HG03103 (cell line): ENCODE results near the gene FAF1.
"Not testable (repeated sequence)": the region's sequence is repeated elsewhere in the genome, so short reads cannot be mapped to it uniquely, and the experiment has no call there.

Experiments used
- ATAC-seq: cut with Tn5 transposase; IDR thresholded peaks from one replicate; pipeline ENCODE4 v1.9.1; 2021; ENCODE audit warnings: low read depth; ENCODE audit not compliant: unreplicated experiment

FAF1 gene

GRCh38 chr1:50808296-50808695 lies 151.8 kb downstream of the FAF1 start:
- ATAC-seq: no peak

GRCh38 chr1:50796272-50796671 lies 163.8 kb downstream of the FAF1 start:
- no peak for ATAC-seq

DNA sequence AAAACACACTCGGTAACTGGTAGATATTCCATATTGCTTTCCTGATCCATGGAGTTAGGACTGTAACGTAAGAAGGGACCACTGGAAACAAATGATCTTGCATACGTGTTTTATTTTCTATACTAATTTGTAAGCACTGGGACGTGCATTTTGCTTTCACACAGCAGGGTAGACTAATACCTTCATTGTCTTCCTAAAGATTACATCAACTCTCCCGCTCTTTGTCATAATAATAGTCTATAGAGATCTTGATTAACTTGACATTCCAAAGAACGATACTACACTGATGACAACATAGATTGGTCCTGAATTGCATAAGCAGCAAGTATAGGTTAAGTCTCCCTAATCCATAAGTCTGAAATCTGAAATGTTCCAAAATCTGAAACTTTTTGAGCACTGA lies 166.5 kb downstream of the FAF1 start:
- ATAC-seq: no peak

DNA sequence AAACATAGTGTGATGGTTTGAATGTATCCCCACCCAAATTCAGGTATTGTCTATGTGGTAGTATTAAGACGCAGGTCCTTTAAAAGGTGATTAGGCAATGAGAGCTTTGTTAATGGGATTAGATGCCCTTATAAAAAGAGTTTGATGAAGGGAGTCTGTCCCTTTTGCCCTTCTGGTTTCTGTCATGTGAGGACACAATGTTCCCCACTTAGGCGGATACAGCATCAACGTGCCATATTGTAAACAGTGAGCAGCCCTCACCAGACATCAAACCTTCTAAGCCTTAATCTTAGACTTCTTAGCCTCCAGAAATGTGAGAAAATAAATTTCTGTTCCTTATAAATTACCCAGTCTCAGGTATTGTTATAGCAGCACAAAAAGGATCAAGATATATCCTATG lies 172.8 kb downstream of the FAF1 start:
- no peak for ATAC-seq

- ATAC-seq: no peak
Measured at GRCh38 chr1:50783286-50783685, 176.8 kb downstream of the FAF1 start.

- ATAC-seq: no peak
Measured at GRCh38 chr1:50780797-50781196, 179.3 kb downstream of the FAF1 start.

GRCh38 chr1:50779801-50780200 lies 180.3 kb downstream of the FAF1 start:
- no peak for ATAC-seq

DNA sequence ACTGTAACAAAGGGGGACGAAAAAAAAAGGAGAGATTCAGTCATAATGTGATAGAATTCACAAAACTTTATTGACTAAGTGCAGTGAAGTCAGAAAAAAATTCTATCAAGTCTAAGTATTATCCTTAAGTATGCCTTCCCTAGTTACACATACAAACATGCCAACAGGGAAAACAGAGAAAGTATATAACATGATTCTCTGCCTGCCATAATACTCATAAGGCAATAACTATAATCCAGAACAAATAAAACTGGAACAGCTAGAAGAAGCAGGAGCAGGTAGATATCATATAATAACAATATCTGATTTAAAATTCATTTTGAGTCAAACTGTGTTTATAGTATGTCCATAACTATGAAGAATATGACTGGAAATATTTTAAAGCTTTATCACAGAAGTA lies 184.3 kb downstream of the FAF1 start:
- no peak for ATAC-seq

DNA sequence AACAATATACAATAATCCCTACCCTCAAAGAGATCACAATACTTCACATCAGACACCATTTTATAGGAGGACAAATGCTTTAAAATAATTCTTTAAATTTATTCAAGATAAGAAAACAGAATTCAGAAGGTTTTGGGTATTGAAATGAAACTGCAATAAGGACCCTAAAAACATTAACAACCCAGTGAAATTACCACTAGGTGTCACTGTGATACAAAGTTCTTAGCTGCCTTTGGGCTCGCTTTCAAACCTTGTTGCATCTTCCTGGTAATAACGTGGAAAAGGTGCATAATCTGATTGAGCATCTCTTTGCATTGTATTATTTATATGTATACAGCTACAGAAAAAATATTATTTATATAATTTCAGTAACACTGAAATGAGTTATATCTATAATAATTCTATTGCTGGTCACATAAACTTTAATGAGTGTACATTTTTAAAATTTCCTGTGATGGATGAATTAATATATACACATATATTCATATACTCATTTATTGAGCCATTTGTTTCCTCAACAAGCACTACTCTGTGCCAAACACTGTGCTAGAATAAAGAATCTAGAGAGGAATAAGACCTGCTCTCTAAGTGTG lies 185.2 kb downstream of the FAF1 start:
- no peak for ATAC-seq

DNA sequence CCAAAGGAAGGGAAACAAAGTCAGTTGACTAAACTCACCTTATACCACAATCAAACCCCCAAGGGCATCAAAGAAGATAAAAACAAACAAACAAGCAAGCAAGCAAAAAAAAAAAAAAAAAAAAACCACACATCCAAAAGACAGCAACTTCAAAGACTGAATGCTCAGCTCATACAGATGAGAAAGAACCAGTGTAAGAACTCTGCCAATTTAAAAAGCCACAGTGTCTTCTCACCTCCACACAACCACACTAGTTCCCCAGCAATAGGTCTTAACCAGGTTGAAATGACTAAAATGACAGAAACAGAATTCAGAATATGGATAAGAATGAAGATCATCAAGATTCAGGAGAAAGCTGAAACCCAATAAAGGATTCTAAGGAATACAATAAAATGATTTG lies 193.4 kb downstream of the FAF1 start:
- no peak for ATAC-seq

- not testable (repeated sequence) for ATAC-seq
Measured at GRCh38 chr1:50756543-50756942, 203.5 kb downstream of the FAF1 start.

- ATAC-seq: not testable (repeated sequence)
Measured at GRCh38 chr1:50754764-50755163, 205.3 kb downstream of the FAF1 start.

DNA sequence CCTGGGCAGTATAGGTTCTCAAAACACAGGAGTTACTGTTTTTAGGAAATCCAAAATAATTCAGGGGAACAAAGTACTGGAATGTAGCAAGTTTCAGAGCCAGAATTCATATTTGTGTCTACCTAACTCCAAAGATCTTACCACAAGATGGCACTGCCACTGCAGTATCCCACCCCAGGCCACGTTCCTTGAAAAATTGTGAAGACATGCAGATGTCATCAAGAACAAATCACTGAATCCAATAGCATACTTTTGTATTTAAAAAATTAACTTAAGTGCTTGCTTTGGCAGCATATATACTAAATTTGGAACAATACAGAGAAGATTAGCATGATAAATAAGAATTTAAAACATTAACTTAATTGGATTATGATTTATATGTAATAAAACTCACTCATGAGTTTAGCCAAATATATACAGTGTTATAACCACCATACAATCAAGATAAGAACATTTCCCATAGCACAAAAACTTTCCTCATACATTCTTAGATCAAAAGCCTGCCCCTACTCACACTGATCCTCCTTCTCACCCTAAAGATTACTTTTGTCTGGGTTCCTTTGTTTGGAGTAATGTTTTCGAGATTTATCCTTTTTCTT lies 209.9 kb downstream of the FAF1 start:
- ATAC-seq: no peak

DNA sequence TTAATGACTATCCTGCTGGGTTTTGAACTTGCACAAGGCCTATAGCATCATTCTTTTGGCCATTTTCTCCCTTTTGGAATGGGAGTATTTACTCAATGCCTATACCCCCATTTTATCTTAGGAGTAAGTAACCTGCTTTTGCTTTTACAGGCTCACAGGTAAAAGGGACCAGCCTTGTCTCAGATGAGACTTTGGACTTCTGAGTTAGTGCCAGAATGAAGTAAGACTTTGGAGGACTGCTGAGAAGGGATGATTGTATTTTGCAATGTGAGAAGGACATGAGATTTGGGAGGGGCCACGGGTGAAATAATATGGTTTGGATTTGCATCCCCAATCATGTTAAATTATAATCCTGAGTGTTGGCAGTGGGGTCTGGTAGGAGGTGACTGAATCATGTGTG lies 212.7 kb downstream of the FAF1 start:
- no peak for ATAC-seq

GRCh38 chr1:50742523-50742922 lies 217.5 kb downstream of the FAF1 start:
- ATAC-seq: no peak

DNA sequence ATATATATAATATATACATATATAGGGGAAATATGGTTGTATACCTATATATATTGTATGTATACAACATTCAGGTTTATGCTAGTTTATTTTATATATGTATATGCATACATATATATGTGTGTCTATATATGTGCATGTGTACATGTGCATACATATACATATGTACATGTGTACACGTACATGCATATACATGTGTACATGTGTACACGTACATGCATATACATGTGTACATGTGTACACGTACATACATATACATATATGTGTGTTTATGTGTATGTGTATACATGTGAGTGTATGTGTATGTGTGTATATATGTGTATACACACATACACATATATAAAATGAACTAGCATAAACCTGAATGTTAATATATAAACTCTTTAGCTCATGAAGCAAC lies 220.9 kb downstream of the FAF1 start:
- ATAC-seq: no peak

DNA sequence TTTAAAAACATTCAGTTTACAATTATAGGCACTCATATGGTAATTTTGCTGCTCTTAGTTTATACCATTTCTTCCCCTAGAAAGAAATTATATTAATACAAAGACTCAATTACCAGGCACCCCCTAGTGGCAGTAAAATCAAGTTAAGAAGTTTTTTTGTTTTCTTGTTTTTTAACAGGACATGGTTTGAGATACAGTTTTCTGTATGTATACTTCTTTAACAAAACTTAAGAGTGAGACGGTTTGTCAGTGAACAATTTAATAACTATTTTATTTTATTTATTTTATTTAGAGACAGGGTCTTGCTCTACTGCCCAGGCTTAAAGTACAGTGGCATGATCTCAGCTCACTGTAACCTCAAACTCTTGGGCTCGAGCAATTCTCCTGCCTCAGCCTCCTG lies 224.6 kb downstream of the FAF1 start:
- no peak for ATAC-seq

DNA sequence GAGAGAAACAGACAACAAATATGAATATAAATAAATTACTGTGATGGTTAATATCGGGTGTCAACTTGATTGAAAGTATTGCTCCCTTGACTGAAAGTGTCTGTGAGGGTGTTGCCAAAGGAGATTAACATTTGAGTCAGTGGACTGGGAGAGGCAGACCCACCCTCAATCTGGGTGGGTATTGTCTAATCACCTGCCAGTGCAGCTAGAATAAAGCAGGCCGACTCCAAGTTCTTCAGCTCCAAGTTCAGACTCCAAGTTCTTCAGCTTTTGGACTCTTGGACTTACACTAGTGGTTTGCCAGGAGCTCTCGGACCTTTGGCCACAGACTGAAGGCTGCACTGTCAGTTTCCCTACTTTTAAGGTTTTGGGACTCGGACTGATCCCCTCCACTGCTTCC lies 232.5 kb downstream of the FAF1 start:
- not testable (repeated sequence) for ATAC-seq

DNA sequence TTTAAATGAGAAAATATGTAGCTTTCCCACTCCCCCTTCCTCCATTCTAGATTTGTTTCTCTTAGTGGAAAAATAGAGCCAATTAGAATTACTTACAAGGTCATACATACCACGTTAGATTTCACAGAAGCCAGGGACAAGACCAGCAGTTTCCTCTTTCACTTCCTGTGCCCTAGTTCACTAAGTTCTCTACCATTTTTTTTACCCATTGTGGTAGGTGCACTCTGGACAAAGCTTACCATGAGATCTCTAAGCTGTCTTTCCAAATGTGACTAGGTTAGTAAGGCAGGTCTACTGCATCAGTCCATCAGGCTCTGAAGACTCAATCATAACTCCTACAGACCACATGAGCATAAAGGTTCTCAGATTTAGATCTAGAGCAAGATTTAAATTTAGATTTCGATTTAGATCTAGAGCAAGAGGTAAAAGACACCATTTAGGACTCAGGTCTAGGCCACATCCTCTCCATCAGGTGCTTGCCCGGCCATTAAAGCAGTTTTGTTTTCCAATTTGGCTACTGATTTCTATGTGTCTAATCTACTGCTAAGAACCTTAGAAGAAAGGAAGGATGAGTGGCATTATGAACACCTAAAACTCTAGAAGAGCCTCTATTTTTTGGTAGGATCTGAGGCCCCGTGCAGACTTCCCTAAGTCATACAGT lies 235.3 kb downstream of the FAF1 start:
- ATAC-seq: peak; percentile 76

GRCh38 chr1:50720457-50721053 lies 239.5 kb downstream of the FAF1 start:
- no peak for ATAC-seq

DNA sequence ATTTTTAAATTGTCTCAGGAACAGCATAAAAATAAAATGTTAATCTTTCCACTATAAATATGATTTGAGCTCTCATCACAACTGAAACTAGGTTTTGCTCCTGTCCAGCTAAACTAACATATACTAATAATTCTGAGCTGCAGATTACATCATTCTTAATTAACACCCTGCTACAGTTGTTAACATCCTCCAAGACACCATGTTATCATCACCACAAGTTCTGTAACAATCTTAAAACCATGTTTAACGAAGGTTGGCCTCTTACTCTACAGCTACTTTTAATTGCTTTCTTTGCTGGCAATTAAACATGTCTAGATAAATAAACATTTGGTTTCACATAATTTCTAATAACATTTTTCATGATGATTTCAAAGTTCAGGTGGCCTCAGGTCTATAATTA lies 240.9 kb downstream of the FAF1 start:
- no peak for ATAC-seq

DNA sequence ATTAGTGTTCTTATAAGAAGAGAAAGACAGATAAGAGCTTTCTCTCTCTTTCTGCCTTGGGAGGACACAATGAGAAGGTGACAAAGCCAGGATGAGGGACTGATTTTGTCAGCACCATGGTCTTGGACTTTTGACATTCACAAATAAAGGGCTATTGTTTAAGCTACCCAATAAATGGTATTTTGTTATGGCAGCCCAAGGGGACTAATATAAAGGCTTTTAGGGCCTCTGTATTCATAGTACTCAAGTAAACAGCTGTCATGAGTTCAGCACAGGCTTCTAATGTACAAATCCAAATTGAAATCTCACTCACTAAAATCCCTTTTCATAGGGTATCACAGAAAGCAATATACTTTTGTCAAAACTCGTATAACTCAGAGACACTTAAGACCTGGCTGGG lies 242.7 kb downstream of the FAF1 start:
- no peak for ATAC-seq
